Umbilical cord (tissue), 2 donors: ENCODE results near the gene EXOC8. TPM values are rescaled to one million over a fixed set of nuclear protein-coding genes. Genes with fewer than 3 reads are reported as not detected.
A peak's percentile ranks its signal among the peaks of the same experiment; 100 is the strongest.
"Not testable (repeated sequence)": the region's sequence is repeated elsewhere in the genome, so short reads cannot be mapped to it uniquely, and the experiment has no call there.

Source experiments
- DNase-seq: peaks from one replicate; pipeline ENCODE4 v3.0.0-alpha.2; 2015; ENCODE audit warnings: low spot score
- total RNA-seq: library from RNA; depleted of rRNA; stranded (reverse); fragments of >200 nt; gene quantifications from one replicate; pipeline ENCODE4 v1.2.3, GENCODE V29; 2014; ENCODE audit warnings: low replicate concordance; ENCODE audit not compliant: insufficient read depth

Gene EXOC8
- total RNA-seq, 1 donor from 2014 or later, result 13.7 TPM

DNA sequence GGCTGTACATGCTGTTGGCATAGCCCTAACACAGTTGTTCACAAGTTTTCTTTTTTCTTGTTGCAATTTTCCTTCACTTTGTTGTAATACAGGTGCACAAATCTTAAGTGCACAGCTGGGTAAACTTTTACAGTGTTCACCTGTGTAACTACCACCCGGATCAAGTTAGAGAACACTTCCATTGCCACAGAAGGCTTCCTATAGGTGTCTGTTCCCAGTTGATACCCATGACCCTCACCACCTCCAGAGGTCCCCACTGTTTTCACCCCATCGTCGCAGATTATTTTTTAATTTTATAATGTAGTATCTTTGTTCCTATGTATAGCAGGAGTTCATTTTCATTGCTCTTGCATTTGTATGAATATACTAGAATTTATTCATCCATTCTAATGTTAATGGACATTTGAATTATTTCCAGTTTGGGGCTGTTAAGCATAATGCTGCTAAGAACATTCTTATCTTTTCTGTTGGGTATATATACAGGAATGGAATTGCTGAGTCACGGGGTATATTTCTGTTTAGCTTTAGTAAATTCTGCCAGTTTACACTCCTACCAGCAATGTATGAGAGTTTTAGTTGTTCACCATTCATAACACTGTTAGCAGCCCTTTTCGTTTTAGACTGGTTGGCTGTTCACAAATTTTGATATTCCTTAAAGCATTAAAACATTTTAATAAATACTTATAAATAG is 16.8 kb upstream of the EXOC8 start:
- DNase-seq, result no peak

DNA sequence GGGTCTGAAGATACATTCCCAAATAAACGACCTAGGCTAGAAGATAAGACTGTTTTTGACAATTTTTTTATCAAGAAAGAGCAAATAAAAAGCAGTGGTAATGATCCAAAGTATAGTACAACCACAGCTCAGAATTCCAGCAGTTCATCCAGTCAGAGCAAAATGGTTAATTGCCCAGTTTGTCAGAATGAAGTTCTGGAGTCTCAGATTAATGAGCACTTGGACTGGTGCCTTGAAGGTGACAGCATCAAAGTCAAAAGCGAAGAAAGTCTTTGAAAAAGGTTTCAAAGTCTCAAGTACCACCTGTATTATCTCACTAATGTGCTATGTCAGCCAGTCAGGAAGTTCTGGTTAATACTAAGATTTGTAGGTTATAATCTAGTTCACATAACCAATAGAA is 15.4 kb upstream of the EXOC8 start:
- no peak for DNase-seq

DNA sequence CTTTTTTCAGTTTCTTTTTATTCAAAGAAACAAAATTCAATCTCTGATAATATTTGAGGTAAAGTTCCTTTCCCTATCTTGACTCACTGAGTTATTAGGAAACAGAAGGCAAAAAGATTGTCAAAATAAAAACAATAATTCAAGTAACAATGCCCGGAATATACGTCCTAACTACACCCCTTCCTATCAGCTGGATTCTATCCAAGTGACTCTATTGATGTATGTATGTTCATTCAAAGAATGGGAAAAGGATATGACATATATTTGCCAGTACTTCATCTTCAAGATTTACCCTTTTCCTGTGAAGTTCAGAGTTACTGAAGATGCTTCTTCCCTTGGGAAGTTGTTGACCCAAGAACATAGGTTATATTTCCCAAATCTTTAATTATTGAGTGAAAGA is 14.2 kb upstream of the EXOC8 start:
- no peak for DNase-seq

DNA sequence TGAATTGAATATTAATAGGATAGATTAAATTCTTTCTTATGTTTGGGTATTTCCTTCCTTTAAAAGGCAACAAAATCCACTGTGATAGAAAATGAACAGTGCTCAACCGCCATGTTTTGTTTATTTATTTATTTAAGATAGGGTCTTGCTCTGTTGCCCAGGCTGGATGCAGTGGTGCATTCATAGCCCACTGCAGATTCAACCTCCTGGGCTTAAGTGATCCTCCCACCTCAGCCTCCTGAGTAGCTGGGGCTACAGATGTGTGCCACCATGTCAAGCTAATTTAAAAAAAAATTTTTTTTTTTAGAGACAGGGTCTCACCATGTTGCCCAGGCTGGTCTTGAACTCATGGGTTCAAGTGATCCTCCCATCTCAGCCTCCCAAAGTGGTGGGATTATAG is 11.2 kb upstream of the EXOC8 start:
- not testable (repeated sequence) for DNase-seq

DNA sequence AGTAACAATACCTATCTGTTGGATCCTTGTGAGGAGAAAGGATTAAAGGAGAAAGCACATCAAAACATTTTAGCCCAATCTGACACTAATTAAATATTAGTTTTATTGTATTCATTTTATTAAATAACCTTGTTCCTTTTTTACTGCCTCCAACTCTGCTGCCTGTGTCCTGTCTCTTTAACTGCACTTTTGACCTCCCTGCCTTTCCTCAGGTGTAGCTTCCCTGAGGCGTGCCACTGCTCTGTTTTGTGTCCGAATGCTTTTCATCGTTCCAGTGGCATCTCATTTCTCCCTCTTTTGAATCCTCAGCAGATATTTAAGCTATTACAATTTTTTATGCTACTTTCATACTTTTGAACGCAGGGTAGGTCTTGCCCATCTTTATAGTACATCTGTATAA is 10.8 kb upstream of the EXOC8 start:
- DNase-seq, result peak; percentile 31

DNA sequence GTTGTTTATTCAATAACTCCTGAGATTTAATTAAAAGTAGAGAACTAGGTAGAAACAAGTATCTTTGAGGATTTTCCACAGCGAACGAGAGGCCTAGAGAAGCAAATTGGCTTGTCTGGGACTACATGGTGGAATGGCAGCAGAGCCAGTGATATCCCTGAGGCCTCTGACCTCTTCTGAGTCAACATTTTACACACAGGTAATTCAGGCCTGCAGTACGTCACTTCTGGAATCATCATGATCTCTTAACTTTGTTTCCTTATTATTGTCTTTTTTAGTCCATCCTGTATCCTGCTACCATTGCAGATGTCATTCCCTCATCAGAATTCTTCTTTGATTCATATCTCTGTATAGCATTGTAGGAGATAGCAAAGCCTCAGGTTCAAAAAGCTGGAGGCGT is 10.3 kb upstream of the EXOC8 start:
- DNase-seq, result no peak

DNA sequence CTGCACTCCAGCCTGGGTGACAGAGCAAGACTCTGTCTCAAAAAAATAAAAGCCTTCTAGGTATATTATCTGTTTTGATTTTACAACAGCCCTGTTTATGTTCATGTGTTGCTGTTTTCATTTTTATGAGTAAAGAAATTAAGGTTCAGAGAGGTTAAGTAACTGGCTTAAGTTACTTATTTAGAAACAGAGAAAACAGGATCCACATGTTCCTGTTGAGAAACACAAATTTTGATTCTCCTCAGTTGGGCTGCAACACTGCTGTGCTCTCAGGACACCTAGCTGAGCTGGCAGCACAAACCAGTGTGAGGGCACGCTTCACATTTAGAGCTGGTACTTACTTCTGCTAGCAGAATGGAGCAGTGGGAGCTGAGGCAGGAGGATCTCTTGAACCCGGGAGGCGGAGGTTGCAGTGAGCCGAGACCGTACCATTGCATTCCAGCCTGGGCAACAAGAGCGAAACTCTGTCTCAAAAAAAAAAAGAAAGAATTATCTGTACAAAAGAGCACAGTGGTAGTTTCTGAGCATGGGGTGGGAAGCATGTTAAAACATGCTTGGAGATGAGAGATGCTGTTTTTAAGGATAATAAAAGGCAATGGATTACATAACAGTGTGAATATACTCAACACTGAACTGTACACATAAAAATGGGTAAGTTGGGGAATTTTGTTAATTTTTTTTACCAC is 2.8 kb upstream of the EXOC8 start:
- DNase-seq, result no peak

DNA sequence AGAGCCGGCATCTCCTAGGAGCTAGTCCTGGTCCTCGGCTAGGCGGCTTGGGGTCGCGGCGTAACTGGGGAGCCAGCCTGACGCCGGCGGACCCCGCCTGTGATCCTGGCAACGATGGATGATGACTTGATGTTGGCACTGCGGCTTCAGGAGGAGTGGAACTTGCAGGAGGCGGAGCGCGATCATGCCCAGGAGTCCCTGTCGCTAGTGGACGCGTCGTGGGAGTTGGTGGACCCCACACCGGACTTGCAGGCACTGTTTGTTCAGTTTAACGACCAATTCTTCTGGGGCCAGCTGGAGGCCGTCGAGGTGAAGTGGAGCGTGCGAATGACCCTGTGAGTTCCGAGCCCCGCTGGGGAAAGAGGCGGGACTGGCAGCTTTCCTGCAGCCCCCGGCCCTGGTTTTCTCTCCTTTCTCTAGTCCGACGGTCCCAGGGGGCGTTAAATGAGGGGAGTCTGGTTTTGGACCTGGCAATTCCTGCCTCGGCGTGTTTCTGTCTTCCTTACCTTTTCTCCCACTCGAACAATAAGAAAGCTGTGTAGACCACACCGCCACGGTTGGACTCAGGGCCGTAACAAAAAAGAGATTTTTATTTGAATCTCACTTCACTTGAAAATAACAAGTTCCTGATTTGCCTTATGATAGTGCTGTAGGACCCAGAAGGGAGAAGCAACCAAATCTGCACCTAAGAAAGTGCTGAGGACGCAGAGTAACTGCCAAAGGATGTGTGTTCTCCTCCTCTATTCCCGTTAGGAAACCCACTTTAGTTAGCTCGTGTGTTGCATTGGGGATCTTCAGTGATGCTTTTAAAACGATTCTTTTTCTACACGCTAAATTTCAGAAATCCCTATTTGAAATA is 847 bp upstream of the EXOC8 start, which contains the start of gene SPRTN:
TSS of gene SPRTN (plus strand) at position 24 of the 859 bp plus-strand sequence. CDS start at position 115, 91 bp downstream.
- DNase-seq, result peak; percentile 10

DNA sequence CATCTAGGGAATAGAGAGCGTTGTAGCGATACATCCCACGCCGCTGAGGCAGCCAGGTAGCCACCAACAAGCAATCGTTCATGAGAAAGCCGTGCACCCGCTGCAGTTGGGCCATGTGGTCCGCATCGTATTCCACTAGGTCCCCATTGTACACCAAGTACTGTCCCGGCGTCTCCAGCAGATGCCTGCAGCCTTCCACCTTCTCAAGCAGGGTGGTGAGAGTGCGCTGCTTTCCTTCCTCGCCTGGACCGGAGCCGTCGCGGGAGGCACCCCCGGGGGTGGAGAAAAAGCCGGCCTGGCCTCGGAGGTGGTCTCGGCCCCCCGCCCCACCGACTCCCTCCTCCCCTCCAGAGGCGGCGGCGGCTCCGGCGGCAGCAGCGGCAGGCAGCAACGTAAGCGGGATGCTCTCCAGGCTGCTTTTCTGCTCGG is 595 bp downstream of the EXOC8 start:
- no peak for DNase-seq

DNA sequence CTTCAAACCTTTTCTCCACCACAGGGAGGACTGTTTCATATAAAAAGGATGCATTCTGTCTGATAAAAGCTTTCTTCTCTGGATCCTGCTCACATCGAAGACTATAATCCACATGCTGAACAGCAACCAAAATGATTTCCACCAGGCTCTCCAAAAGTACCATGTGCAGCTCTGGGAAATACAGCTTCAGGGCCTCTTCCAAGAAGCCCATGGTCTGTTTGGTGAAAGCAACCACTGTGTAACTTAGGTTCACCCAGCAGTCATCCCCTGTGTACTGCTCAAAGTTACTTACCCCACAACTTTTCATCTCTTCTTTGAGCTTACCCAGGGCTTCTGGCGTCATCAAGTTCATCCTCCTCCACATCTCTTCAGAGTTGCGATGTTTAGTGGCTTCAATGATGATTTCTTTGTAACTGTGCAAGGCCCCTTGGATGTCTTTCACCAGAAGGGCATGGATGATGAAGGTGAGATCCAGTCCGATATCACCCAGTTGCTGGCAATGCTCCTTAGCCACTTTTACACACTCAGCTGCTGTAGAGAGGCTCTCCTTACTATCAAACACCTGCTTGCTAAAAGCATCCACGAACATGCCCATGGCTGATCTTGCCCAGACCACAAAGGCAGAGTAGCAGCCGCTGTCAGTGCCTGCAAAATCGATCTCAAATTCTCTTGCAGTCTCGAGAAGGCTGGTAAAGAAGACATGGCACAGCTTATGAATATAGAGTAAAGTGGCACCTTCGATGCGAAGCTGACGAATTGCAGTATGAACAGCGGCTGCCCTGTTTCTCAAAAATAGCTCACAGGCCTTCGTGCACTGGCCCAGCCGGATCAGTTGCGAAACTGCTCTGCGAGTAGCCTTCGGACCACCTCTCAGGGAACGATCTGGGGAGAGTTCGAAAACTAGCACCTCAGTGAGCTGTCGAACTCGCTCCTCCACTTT is 1.7 kb downstream of the EXOC8 start:
- no peak for DNase-seq

DNA sequence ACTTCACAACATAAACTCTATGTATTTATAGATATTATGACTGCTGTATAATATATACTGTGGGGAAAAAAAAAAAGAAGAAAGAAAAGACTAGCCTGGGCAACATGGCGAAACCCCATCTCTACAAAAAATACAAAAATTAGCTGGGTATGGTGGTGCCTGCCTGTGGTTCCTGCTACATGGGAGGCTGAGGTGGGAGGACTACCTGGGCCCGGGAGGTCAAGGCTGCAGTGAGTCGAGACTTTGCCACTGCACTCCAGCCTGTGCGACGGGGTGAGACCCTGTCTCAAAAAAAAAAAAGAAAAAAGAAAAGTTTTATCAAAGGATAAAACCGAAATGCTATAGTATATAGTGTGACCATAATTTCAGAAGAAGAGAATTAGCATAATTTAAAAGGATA is 2.7 kb downstream of the EXOC8 start:
- no peak for DNase-seq

DNA sequence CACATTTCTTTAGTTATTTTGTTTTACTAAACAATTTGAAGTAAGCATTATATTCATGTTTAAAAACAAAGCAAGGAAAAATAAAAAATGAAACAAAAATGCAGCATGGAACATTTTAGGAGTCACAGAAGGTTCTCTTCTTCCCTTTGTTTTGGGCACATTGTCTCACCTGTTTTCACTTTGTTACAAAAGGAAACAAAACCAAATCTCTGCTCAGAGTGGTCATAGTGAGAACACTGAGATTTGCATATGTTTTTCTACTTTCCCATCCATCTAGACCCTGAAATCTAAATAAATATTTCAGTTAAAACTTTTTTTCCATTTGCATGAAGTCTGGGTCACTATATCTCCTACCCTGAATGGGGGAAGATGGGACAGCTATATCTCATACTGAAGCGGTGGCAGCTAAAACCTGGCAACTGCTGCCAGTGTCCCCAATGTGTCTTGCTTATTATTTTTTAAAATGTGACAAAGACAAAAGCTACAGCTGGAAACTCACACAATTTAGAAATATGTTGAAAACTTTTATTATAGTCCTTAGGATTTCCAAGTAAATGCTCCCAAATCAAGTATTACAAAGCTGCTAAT is 3.5 kb downstream of the EXOC8 start:
- no peak for DNase-seq

DNA sequence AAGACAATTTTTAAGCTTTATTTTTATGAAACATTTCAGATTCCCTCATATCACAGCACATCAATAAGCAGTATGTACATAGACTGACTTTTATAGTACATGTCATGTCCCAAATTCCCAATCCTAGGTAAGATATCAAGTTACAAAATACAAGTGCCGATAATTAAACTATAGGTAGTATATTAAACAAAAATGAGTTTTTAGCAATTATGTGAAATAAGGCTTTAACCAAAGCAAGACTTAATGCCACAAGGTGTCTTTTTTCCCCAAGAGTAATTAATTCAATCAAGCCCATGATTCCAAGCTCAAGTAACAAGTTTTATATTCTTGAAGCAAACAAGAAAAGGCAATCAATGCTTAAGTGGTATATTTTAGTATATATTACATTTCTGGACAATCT is 4.9 kb downstream of the EXOC8 start:
- no peak for DNase-seq

DNA sequence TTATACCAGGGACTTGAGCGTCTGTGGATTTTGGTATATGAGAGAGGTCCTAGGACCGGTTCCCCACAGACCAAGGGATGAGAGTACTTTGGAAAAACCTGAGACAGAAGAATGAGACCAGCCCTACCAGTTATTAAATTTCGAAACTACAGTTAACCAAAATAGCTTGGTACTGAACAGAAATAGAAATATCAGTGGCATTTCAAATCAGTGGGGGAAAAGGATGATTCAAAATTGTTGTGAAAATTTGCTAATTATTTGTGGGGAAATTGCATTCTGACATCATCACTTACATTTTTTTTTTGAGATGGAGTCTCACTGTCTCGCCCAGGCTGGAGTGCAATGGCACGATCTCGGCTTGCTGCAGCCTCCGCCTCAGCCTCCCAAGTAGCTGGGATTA is 8.2 kb downstream of the EXOC8 start:
- no peak for DNase-seq

DNA sequence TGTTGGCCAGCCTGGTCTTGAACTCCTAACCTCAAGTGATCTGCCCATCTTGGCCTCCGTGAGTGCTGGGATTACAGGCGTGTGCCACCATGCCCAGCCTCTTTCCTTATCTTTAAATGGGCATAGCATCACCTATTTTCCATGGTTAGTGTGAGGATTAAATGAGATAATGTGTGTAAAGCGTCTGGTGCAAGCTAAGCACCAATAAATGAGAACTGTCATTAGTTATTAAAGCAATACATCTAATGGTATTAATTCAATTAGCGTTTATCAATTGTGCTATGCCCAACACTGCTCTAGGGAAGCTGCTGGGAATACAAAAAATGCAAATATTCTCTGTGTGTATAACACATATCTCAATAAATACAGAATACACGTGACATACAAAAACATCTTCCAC is 10.0 kb downstream of the EXOC8 start:
- no peak for DNase-seq

DNA sequence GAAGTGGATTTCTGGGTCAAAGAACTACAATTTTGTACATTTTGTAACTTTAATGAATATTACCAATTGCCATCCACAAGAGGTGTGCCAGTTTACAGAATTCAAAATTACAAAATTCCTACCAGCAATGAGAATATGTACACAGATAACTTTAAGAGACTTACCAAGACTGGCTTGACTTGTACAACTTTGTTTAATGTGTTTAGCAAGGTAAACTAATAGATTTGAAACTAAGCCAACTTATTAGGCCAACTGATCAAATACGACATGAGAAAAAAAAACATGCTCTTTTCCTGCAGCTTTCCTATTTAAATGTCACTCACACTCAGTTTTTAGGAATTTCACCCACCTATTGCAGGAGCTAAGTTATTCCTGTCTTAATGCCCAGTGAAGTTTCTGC is 11.4 kb downstream of the EXOC8 start:
- DNase-seq, result no peak

DNA sequence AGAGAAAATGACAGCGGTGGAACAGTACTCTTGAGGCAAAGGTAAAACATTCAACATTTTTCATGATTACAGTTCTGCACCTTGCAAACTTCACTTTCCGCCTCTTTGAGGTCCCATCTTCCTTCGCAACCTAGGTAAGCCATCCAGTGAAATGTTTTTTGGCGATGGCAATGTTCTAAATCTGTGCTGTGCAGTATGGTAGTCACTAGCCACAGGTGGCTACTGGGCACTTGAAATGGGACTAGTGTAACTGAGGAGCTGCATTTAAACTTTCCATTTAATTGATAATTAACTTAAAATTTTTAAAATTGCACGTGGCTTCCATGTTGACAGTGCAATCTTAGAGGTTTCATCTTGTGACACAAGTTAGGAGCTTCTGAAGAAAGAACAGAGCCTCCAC is 13.0 kb downstream of the EXOC8 start:
- no peak for DNase-seq

DNA sequence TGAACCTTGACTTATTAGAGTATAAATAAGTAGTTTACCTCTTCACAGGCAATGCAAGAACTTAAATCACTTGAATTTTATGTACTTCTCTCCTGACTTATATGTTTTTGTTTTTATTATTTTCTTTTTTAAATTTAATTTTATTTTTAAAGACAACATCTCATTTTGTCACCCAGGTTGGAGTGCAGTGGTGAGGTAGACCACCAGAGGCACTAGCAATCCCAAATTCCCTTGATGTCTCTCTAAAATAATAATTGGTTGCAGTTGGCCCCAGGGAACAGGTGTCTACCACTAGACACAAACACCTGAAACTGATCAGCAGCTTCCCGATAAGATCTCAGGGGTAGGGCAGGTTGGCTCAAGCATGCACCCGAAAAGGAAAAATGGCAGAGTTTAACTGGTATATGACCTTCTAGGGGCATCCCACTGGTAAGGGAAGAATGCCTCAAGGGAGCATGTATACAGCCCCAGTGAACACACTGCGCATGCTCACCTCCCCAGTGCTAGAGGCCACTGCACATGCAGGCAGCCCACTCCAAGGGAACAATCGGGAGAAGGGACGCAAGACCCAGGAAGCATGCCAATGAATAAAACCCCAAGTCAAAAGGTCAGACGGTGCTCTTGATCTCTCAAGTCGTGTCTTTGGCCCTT is 14.6 kb downstream of the EXOC8 start:
- DNase-seq, result no peak

DNA sequence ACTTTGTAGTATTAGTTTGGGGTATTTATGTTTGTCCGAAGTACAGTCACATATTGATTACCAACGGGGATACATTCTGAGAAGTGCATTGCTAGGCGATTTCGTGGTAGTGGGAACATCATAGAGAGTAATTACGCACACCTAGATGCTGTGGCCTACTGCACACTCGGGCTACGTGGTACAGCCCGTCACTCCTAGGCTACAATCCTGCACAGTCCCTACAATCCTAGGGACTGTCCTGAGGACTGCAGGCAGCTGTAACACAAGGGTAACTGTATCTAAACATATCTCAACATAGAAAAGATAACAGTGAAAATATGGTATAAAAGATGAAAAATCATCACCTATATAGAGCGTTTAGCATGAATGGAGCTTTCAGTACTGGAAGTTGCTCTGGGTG is 18.6 kb downstream of the EXOC8 start:
- DNase-seq, result no peak

DNA sequence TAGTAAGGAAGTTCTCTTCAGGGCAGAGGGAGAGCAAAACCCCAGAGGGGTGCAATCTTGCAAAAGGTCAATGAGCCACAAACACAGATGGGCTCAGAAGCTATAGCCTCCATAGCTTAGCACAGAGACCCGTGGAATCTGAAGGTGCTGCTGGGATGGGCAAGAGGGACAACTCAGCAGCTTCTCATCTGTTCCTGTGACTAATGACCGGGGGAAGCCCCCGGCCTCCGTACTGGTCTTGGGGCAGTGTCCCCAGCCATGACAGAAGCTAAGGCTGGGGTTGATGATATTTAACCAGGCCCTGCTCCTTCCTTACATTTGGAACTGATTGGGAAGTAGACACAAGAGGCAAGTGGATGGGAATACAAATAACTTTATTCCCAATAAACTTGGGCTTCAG is 19.1 kb downstream of the EXOC8 start:
- no peak for DNase-seq

DNA sequence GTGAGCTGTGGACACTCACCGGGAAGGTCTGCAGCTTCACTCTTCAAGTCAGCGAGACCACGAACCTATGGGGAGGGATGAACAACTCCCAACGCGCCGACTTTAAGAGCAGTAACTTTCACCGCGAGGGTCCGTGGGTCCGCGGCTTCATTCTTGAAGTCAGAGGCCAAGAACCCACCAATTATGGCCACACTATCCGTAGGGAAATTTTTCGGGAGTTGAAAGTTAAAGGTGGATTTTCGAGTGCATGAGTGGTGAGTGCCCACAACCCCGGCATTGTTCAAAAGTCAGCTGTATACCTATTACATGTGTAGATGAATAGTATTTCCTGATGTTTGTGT is 19.7 kb downstream of the EXOC8 start:
- DNase-seq, result no peak
